Activated T-cell treated with anti-CD3 and anti-CD28 coated beads, Interleukin-2, amount 50 U/mL, for 72 hours (primary cell): Measurements from ENCODE around the gene REPS2. TPM values are rescaled to one million over a fixed set of nuclear protein-coding genes. Genes with fewer than 3 reads are reported as not detected.

Experiments
- ATAC-seq, 2 donors: fragments of 150-1000 bp; cut with Tn5 transposase; replicated peaks in 1 of 2; 2 replicates each; pipeline ENCODE4 v1.10.0; 2021; ENCODE audit warnings: moderate library complexity in 2 of 2, mild to moderate bottlenecking in 1 of 2
- DNase-seq, 2 donors: peaks; one replicate each; pipeline ENCODE4 v3.0.0; 2021 to 2022; ENCODE audit warnings: mixed read lengths in 1 of 2
- H3K27ac Mint-ChIP-seq: one replicate; pipeline ENCODE4 v1.8.0; 2022; ENCODE audit warnings: mild to moderate bottlenecking, moderate library complexity, mixed read lengths
- H3K27me3 Mint-ChIP-seq: one replicate; pipeline ENCODE4 v1.8.0; 2022; ENCODE audit warnings: low read depth, mixed read lengths
- H3K36me3 Mint-ChIP-seq, 2 donors: one replicate each; pipeline ENCODE4 v1.8.0; 2022; ENCODE audit warnings: mixed read lengths in 2 of 2, mild to moderate bottlenecking in 1 of 2; ENCODE audit not compliant: insufficient read depth in 2 of 2
- H3K4me1 Mint-ChIP-seq: one replicate; pipeline ENCODE4 v1.8.0; 2022; ENCODE audit warnings: low read depth, mixed read lengths
- H3K4me3 Mint-ChIP-seq, 2 donors: one replicate each; pipeline ENCODE4 v1.8.0; 2022; ENCODE audit warnings: mild to moderate bottlenecking in 2 of 2, mixed read lengths in 2 of 2, moderate library complexity in 2 of 2
- H3K9me3 Mint-ChIP-seq, 2 donors: one replicate each; pipeline ENCODE4 v1.8.0; 2022; ENCODE audit warnings: mixed read lengths in 2 of 2
- total RNA-seq, 2 donors: library from RNA; stranded (reverse); gene quantifications; one replicate each; pipeline ENCODE4 v1.2.3, GENCODE V29; 2022

The REPS2 gene
- total RNA-seq, 2 donors from 2014 or later = 0.39 to 0.67 TPM

DNA sequence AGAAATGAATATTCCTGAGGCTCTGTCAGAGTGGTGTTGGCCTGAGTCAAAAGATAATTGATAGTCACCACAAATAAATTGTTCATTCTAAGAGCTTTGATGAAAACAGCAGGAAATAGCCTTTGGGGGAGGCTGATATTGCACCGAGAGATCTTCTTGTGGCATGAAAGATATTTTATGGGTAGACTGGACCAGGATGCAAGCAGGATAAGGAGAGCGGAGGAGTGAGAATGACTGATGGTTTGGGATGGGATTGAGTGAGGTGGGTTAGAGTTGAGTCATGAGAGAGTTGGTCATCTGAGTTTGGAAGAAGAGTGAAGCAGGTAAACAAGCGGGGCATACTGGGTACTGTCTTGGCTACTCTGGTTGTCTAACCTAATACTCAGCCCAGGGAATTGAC, 88.7 kb downstream of the REPS2 start:
- no peak overlapping the region for H3K4me3 Mint-ChIP-seq
- no peaks in the 10 kb centered on the region for H3K36me3 Mint-ChIP-seq
- peaks cover 9% of the 10 kb centered on the region for H3K4me1 Mint-ChIP-seq
- no peaks in the 10 kb centered on the region for H3K9me3 Mint-ChIP-seq
- H3K27me3 Mint-ChIP-seq = peaks cover 42% of the 10 kb centered on the region
- no peak for ATAC-seq
- DNase-seq = no peak
- no peak overlapping the region for H3K27ac Mint-ChIP-seq

DNA sequence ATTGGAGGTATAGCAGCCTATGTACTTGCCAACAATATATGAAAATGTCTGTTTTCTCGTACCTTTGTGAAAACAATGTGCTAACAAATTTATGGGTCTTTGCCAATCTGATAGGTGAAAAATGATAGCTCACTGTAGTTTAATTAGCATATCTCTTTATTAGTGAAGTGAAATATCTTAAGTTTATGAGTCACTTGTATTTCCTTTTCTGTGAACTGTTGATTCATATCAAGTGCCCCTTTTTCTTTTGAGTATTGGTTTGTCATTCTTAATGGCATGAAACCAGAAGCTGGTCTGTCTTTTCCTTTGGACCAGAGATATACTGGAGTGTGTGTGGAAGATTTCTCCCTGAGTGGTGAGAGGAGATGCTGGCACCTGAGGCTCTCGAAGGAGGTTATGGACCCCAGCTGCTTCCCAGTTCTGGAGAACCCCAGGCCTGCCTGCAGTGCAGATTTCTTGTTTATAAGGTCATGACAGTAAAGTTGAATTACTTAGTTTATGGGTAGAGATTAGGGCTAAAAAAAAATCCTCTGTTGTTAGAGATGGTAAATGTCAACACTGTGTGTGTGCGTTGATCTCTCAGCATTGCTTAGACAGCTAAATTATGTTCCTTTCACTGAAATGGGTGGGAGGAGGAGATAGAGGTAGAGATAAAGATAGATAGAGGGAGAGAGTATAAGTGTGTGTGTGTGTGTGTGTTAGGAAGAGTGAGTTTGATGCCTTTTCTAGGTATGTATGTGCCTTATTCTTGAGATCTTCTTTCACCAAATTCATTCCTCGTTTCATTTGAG, 89.9 kb downstream of the REPS2 start:
- peaks cover 9% of the 10 kb centered on the region for H3K4me1 Mint-ChIP-seq
- H3K36me3 Mint-ChIP-seq = no peaks in the 10 kb centered on the region
- peaks cover 47% of the 10 kb centered on the region for H3K27me3 Mint-ChIP-seq
- H3K9me3 Mint-ChIP-seq = no peaks in the 10 kb centered on the region
- DNase-seq (no peak), ATAC-seq (no peak)
- H3K27ac Mint-ChIP-seq = no peak overlapping the region
- H3K4me3 Mint-ChIP-seq = no peak overlapping the region

DNA sequence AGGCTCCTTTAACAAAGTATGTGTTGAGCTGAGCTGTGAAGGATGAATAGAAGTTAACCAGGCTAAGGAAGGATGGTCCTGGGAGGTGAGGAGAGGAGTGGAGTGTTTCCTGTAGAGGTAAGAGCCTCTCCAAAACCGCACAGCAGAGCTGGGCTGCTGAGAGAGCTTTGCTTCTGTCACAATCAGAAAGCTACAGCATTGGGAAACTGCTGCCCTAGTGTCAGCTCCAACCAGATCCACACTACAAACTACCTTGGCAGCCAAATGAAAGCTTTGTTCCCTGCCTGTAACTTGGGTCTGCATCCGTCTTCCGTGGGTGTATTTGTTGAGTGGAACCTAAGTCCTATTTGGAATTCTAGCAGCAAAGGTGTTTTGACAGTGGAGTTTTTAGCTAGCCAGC, 91.8 kb downstream of the REPS2 start:
- Mint-ChIP-seq H3K4me1 (peaks cover 9% of the 10 kb centered on the region), H3K27me3 (peaks cover 36% of the 10 kb centered on the region), H3K9me3 (no peaks in the 10 kb centered on the region), H3K4me3 (no peak overlapping the region), H3K27ac (no peak overlapping the region), H3K36me3 (no peaks in the 10 kb centered on the region)
- ATAC-seq (no peak), DNase-seq (no peak)

DNA sequence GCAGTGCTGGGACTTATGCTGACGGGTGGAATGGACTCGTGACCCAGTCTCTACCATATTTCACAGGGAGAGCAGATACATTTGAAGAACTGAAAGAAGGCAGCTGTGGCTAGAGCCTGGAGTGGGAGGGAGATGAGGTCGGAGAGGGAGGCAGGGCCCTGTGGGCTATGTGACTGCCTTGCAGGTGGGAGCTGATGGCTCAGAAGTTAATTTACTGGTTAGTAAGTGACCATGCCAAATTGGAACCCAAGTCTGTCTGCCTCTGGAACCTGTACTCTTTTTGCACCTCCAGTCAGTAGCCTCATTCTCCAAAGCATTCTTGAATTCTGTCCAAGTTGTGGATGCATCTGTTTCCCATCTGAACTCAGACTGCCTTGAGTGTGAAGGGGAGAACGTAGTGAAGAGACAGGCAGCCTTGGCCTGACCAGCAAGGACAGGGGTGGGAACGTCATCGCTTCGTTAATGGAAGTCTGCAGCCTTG, 92.3 kb downstream of the REPS2 start:
- DNase-seq = no peak
- Mint-ChIP-seq H3K4me1 (peaks cover 9% of the 10 kb centered on the region), H3K27ac (no peak overlapping the region), H3K27me3 (peaks cover 35% of the 10 kb centered on the region), H3K4me3 (no peak overlapping the region), H3K9me3 (no peaks in the 10 kb centered on the region), H3K36me3 (no peaks in the 10 kb centered on the region)
- ATAC-seq = no peak

DNA sequence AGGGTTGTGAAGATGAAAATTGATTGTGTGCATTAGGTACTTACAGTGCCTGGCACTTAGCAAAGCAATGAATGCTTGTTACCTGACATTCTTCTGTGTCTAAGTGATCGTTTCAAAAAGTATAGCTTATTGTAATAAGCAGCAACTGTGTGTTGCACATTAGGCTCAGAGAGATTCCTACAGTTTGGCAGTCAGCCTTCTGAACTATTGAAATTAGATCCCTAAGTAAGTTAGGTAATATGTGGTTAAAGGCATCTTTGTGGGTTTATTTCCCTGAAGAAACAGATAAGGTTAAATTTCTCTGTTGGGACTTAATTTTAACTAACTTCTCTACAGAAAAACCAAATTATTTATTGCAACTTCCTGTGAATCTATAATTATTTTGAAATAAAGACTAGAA, 93.4 kb downstream of the REPS2 start:
- Mint-ChIP-seq H3K9me3 (no peaks in the 10 kb centered on the region), H3K4me3 (no peak overlapping the region)
- DNase-seq = no peak

DNA sequence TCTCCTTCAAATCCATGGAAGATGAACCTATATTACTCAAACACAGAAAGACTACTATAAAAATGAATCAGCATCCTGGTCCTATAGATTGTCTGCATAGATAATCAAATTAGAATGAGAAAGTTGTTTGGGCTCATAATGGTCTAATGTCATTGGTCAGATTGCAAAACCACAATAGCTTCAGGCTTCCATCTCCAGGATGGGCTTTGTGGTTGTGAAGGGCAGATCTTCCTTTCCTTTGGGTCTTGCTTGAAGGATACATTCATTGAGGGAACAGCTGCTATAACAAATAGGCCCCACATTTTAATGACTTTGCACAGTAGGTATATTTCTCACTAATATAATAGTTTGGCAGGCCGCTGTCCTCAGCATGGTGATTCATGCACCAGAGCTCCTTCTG, 94.3 kb downstream of the REPS2 start:
- Mint-ChIP-seq H3K27ac (no peak overlapping the region), H3K27me3 (peaks cover 30% of the 10 kb centered on the region), H3K4me1 (peaks cover 9% of the 10 kb centered on the region), H3K4me3 (no peak overlapping the region), H3K9me3 (no peaks in the 10 kb centered on the region), H3K36me3 (no peaks in the 10 kb centered on the region)
- no peak for DNase-seq
- no peak for ATAC-seq

More for the DNA sequence above, 93.4 kb downstream of the REPS2 start:
- peaks cover 36% of the 10 kb centered on the region for H3K27me3 Mint-ChIP-seq
- H3K36me3 Mint-ChIP-seq = no peaks in the 10 kb centered on the region
- H3K4me1 Mint-ChIP-seq = peaks cover 9% of the 10 kb centered on the region
- no peak for ATAC-seq
- no peak overlapping the region for H3K27ac Mint-ChIP-seq

DNA sequence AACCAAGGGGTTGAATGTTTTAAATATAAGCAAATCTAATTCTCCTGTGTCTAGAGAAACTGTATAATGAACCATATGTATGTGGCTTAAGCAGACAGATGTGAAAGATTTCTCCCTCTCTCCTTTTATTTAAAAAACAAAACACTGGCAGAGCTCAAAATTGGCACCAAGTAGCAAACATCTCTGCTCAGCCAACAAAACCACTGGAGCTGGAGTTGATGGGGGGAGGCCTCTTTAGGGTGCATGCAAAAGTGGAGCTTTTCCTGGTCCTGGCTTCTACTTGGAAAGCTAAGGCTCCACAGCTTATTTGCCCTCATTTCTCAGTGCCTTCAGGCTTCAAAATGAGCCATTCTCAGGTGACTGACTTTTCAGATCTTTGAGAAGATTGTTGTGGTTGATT, 95.6 kb downstream of the REPS2 start:
- Mint-ChIP-seq H3K9me3 (no peaks in the 10 kb centered on the region), H3K4me3 (no peak overlapping the region), H3K4me1 (no peaks in the 10 kb centered on the region), H3K27me3 (peaks cover 18% of the 10 kb centered on the region), H3K36me3 (no peaks in the 10 kb centered on the region), H3K27ac (no peak overlapping the region)
- no peak for DNase-seq
- no peak for ATAC-seq

DNA sequence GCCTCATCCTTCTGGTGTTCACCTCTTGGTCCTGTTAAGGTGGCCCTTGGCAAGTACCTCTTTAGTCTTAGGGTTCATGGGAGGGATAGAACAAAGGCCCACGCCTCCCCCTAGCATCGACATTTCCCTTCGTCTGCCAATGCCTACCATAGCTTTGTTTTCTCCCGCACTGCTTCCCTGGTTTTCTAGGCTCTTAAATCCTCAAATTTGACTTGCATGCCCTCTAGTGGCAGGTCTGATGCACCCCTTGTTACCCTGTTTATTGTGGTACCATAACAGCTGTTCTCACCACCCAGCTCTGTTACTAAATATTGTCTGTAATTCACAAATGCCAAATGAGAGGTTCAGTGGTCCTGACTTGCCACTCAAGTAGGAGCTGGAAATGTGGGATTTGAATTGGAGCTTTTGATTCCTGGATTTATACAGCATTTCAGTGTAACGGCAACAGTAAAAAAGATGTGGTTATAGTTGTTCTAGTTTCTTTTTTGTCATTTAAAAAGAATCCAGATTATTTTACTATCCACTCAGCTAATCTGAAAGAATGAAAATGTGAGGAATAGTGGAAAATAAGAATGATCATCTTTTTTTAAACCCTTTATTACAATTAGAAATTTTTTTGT, 100.1 kb downstream of the REPS2 start:
- ATAC-seq = peak; percentile 61 to 66
- H3K4me1 Mint-ChIP-seq = no peaks in the 10 kb centered on the region
- H3K36me3 Mint-ChIP-seq = no peaks in the 10 kb centered on the region
- no peak overlapping the region for H3K4me3 Mint-ChIP-seq
- no peaks in the 10 kb centered on the region for H3K9me3 Mint-ChIP-seq
- H3K27ac Mint-ChIP-seq = no peak overlapping the region
- peak; percentile 32 to 51 for DNase-seq
- peaks cover 13% of the 10 kb centered on the region for H3K27me3 Mint-ChIP-seq

DNA sequence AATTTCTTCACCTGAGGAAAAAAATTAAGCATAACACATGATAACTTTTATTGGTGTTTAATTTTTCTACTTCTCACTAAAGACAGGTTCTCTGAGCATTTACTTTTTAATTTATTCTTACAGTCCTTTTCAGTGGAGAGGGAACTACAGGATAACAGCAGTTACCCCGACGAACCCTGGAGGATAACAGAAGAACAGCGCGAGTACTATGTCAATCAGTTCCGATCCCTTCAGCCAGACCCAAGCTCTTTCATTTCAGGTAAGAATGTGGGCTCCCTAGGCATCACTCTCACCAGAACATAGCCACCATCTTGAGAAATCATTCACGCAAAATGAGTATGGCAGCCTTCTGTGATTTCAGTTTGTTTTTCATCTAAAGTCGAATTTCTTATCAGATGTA, 100.8 kb downstream of the REPS2 start:
- no peak for ATAC-seq
- H3K4me1 Mint-ChIP-seq = no peaks in the 10 kb centered on the region
- H3K4me3 Mint-ChIP-seq = no peak overlapping the region
- H3K27me3 Mint-ChIP-seq = peaks cover 13% of the 10 kb centered on the region
- H3K27ac Mint-ChIP-seq = no peak overlapping the region
- no peaks in the 10 kb centered on the region for H3K36me3 Mint-ChIP-seq
- H3K9me3 Mint-ChIP-seq = no peaks in the 10 kb centered on the region
- no peak for DNase-seq

DNA sequence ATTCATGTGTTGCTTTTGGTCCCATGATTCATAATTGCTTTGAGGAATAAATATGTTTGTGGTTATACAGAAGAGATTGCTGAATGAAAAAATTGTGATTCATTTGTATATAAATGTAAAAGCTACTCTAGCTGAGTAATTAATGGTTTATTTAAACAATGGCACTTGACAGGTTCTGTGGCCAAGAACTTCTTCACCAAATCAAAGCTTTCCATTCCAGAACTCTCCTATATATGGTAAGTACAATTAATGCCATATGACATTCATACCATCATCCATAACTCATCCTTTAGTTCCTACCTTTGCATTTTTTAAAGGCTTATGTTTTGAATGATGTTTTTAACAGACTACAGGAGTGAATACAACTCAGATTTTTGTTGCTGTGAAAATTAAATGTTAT, 105.8 kb downstream of the REPS2 start:
- H3K36me3 Mint-ChIP-seq = no peaks in the 10 kb centered on the region
- H3K27me3 Mint-ChIP-seq = peaks cover 11% of the 10 kb centered on the region
- no peaks in the 10 kb centered on the region for H3K4me1 Mint-ChIP-seq
- no peak overlapping the region for H3K4me3 Mint-ChIP-seq
- H3K9me3 Mint-ChIP-seq = no peaks in the 10 kb centered on the region
- no peak for ATAC-seq
- no peak overlapping the region for H3K27ac Mint-ChIP-seq
- DNase-seq = no peak

DNA sequence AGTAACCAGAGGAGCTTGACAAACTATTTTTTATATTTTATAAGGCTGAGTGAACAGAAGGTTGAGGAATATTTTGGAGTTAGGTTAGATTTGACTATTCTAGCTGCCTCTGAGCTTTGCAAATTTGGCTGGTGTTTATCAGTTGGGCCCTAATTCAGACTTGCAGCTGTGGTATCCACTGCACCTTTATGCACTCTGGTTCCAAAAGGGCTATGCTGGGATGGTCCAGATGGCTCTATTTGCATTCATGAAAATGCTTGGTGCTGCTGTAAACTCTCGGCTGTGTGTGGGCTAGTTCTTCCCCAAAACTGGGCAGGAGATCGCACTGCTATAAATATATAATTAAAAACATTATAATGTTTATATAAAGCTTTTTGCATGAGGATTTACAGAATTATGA, 106.3 kb downstream of the REPS2 start:
- no peak overlapping the region for H3K4me3 Mint-ChIP-seq
- H3K9me3 Mint-ChIP-seq = no peaks in the 10 kb centered on the region
- no peak for ATAC-seq

DNA sequence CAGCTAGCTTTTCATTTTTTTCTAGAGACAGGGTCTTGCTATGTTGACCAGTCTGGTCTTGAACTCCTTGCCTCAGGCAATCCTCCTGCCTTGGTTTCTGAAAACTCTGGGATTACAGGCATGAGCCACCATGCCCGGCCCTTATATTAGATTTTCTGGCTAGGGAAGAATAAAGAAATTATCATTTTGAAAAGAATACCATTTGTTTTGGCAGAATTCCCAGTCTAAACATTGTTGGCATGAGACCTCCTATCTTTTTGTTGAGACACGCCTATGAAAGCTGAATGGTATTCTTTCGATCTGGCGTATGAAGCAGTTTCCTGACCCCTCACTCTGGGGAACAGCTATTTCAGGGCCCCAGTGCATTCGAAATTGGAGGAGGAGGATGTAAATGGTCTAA, 107.0 kb downstream of the REPS2 start:
- no peak for DNase-seq
- H3K4me3 Mint-ChIP-seq = no peak overlapping the region
- no peak overlapping the region for H3K27ac Mint-ChIP-seq
- H3K9me3 Mint-ChIP-seq = no peaks in the 10 kb centered on the region
- no peaks in the 10 kb centered on the region for H3K36me3 Mint-ChIP-seq
- H3K27me3 Mint-ChIP-seq = peaks cover 11% of the 10 kb centered on the region
- no peak for ATAC-seq
- H3K4me1 Mint-ChIP-seq = no peaks in the 10 kb centered on the region

More for the DNA sequence above, 106.3 kb downstream of the REPS2 start:
- no peaks in the 10 kb centered on the region for H3K36me3 Mint-ChIP-seq
- no peak overlapping the region for H3K27ac Mint-ChIP-seq
- H3K27me3 Mint-ChIP-seq = peaks cover 11% of the 10 kb centered on the region
- no peaks in the 10 kb centered on the region for H3K4me1 Mint-ChIP-seq
- DNase-seq = no peak

DNA sequence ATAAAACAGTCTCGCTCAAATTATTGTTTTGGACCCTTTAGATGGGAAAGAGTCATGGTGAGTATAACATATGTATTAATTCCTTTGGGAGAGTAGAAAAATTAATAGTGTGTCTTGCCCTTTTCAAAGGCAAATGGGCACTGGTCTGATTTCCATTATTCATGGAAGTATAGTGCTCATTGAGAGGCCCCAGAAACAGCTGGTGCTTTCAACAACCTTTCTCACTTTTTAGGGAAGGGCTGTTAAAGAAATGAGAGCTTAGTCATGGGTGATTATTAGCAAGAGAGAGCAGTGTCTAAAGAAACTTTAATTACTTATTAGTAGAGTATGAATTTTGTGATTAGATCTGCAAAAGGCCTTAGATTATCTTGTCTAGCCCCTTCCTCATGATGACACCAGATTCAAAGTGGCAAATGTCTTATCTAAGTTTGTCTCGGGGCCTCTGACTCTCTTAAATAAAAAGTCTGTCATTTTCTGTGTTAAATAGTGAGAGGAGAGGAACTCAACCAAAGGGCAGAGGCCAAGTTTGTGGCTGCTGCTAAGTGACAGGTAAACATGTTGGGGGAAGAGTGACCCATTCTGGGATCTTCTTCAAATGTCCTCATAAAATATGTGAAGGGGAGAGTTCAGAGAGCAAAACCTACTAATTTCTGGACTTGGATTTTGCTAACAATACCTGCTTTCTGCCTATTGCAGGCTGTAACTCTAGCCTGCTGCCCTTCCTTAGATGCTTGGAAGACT, 110.6 kb downstream of the REPS2 start:
- DNase-seq (no peak), ATAC-seq (no peak)
- Mint-ChIP-seq H3K4me3 (no peak overlapping the region), H3K4me1 (no peaks in the 10 kb centered on the region), H3K9me3 (no peaks in the 10 kb centered on the region), H3K27me3 (peaks cover 21% of the 10 kb centered on the region), H3K36me3 (no peaks in the 10 kb centered on the region), H3K27ac (no peak overlapping the region)
